C4-2B (cell line): Measurements from ENCODE around the gene STRA6.

ENCODE experiments used
- H3K27ac ChIP-seq: fragments of 450-650 bp; 2 replicates; pipeline ENCODE4 v1.5.1; 2017
- CTCF ChIP-seq: fragments of 450-650 bp; conservative IDR thresholded peaks from 2 replicates; pipeline ENCODE4 v1.5.1; 2017; ENCODE audit warnings: mild to moderate bottlenecking
- ZFX ChIP-seq: fragments of 450-650 bp; IDR thresholded peaks from 2 replicates; pipeline ENCODE4 v1.6.1; 2017

The STRA6 gene

GRCh38 chr15:74141591-74141990 is 61.0 kb downstream of the STRA6 start:
- no peak overlapping the region for H3K27ac ChIP-seq
- no peak for TF ChIP-seq ZFX
- no peak for TF ChIP-seq CTCF

DNA sequence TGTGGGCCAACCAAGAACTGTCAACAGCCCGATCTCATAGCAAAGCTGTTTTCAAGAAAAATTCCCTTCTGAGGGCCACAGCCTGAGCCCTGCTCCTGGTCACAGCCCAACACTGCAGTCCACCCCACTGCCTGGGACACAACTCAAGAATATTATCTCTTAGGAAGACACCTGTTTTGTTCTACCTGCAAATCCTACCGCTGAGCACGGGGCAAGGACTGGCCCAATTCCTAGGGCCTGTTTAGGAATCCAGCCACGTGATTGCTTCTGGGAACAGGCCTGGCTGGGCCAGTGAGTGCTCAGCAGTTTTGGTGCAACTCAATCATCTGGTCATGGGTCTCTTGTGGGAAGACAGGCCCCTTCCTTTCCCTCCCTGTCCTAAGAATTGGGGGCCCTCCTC is 63.9 kb downstream of the STRA6 start:
- no peak overlapping the region for H3K27ac ChIP-seq
- TF ChIP-seq ZFX (no peak), CTCF (no peak)

DNA sequence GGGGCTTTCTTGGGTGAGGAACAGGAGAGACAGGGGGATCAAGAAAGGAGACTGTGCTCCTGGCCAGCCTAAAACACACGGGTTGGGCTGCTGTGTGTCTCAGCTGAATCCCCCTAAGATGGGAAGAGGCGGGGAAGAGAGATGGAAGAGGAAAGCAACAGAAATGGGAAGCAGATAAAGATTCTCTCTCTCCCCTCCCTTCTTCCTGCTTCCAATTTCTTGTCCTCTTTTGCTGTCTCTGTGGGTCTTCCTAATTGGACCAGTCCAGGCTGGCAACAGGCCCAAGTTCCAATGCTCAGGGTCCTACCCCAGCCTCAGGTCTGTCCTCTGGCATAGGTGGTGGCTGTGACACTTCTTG is 65.1 kb downstream of the STRA6 start:
- TF ChIP-seq ZFX (no peak), CTCF (no peak)
- no peak overlapping the region for H3K27ac ChIP-seq

GRCh38 chr15:74136814-74137536 is 65.6 kb downstream of the STRA6 start:
- TF ChIP-seq ZFX (no peak), CTCF (no peak)
- H3K27ac ChIP-seq, result no peak overlapping the region

DNA sequence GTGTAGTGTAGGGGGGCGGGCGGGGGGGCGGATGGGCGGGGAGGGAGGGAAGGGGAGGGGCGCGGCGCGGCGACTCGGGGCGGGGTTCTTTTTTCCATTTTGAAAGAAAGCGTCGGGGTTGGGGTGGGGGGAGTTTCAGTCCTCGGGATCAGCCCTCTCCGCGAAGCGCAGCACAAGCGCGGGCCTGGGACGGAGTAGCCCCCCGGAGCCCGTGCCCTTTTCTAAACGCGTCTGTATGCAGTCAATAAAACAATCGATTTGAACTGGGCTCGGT is 66.1 kb downstream of the STRA6 start:
- TF ChIP-seq CTCF, result no peak
- TF ChIP-seq ZFX, result no peak
- no peak overlapping the region for H3K27ac ChIP-seq

- H3K27ac ChIP-seq, result no peak overlapping the region
- no peak for TF ChIP-seq CTCF
- TF ChIP-seq ZFX, result no peak
Measured at GRCh38 chr15:74135041-74135565, 67.5 kb downstream of the STRA6 start.

DNA sequence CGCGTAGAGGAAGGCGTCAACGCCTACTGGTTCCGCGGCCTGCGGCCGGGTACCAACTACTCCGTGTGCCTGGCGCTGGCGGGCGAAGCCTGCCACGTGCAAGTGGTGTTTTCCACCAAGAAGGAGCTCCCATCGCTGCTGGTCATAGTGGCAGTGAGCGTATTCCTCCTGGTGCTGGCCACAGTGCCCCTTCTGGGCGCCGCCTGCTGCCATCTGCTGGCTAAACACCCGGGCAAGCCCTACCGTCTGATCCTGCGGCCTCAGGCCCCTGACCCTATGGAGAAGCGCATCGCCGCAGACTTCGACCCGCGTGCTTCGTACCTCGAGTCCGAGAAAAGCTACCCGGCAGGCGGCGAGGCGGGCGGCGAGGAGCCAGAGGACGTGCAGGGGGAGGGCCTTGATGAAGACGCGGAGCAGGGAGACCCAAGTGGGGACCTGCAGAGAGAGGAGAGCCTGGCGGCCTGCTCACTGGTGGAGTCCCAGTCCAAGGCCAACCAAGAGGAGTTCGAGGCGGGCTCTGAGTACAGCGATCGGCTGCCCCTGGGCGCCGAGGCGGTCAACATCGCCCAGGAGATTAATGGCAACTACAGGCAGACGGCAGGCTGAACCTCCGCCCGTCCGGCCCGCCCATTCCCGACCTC is 68.1 kb downstream of the STRA6 start:
- H3K27ac ChIP-seq, result no peak overlapping the region
- TF ChIP-seq ZFX, result no peak
- peak; percentile 69 for TF ChIP-seq CTCF
